ENCODE data around the gene B9D1. TPM values are rescaled to one million over a fixed set of nuclear protein-coding genes. Genes with fewer than 3 reads are reported as not detected.
A peak's percentile ranks its signal among the peaks of the same experiment; 100 is the strongest.

Gene B9D1
- total and polyA plus RNA-seq, 2 experiments from 2014 or later, result 35.2 to 63.5 TPM

DNA sequence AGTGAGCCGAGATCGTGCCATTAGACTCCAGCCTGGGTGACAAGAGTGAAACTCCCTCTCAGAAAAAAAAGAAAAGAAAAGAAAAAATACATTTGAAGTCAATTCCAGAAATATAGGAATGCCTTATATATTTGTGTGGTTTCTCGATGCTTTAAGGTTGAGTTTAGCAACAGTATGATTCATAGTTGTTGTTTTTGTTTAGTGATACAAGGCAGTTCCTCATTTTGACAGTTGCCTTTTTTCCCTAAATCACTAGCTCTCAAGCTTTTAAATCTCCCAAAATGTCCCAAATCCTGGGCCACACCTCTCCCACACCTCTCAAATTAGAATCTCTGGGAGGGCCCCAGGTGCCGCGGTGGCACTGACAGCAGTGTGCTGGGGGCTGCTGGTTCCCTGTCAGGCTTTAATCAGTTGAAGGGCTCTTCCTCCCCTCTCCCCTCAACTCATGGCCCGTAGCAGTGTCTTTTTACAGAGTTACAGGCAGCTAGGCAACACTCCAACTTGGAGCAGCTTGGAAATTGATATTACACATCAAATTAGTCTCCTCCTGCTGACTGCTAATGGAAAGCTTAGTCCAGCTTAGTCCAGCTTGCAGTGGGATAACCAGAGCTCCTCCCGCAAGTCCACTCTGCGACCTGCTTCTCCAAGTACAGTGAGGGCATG is 66.9 kb downstream of the B9D1 start:
- no peaks in the 10 kb centered on the region for H3F3A ChIP-seq (replicated peaks; ENCODE audit: low read depth)
- no peaks in the 10 kb centered on the region for H3K9me2 ChIP-seq (ENCODE audit: insufficient read depth)
- Mint-ChIP-seq H3K4me3 (no peak overlapping the region), H3K36me3 (ENCODE audit: low read depth) (no peaks in the 10 kb centered on the region; the same call in 2 of the 3 replicates), H3K27me3 (ENCODE audit: insufficient read depth, low read depth, poor library complexity) (peaks cover 5% of the 10 kb centered on the region), H3K9me3 (no peaks in the 10 kb centered on the region), H3K27ac (no peak overlapping the region; the same call in 1 of the 2 replicates), H3K4me1 (peaks cover 20% of the 10 kb centered on the region)
- no peak overlapping the region for H3K4me3 ChIP-seq
- no peak overlapping the region for H2AFZ ChIP-seq
- peaks cover 9% of the 10 kb centered on the region for H3K79me2 ChIP-seq (replicated peaks; ENCODE audit: insufficient read depth)
- TF ChIP-seq EZH2phosphoT487 (IDR thresholded peaks at IDR 0.05; ENCODE audit: unreplicated experiment) (no peak), ZNF331 (CRISPR knock-in tag; IDR thresholded peaks at IDR 0.05; ENCODE audit: low read depth) (no peak), EZH2 (IDR thresholded peaks at IDR 0.05; ENCODE audit: low read depth, unreplicated experiment) (no peak), JUNB (IDR thresholded peaks at IDR 0.05; ENCODE audit: unreplicated experiment) (no peak), ZNF114 (CRISPR knock-in tag; IDR thresholded peaks at IDR 0.05) (no peak), POLR2AphosphoS5 (IDR thresholded peaks at IDR 0.05; ENCODE audit: low read depth) (no peak), NANOG (IDR thresholded peaks at IDR 0.05; ENCODE audit: borderline replicate concordance) (no peak), STAT1 (IDR thresholded peaks at IDR 0.05; ENCODE audit: unreplicated experiment) (no peak), CREB1 (CRISPR knock-in tag; IDR thresholded peaks at IDR 0.05; ENCODE audit: low read depth) (no peak)
- TF ChIP-seq, protein P1, sequence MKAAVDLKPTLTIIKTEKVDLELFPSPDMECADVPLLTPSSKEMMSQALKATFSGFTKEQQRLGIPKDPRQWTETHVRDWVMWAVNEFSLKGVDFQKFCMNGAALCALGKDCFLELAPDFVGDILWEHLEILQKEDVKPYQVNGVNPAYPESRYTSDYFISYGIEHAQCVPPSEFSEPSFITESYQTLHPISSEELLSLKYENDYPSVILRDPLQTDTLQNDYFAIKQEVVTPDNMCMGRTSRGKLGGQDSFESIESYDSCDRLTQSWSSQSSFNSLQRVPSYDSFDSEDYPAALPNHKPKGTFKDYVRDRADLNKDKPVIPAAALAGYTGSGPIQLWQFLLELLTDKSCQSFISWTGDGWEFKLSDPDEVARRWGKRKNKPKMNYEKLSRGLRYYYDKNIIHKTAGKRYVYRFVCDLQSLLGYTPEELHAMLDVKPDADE (IDR thresholded peaks at IDR 0.05), result no peak
- TF ChIP-seq, protein P2, sequence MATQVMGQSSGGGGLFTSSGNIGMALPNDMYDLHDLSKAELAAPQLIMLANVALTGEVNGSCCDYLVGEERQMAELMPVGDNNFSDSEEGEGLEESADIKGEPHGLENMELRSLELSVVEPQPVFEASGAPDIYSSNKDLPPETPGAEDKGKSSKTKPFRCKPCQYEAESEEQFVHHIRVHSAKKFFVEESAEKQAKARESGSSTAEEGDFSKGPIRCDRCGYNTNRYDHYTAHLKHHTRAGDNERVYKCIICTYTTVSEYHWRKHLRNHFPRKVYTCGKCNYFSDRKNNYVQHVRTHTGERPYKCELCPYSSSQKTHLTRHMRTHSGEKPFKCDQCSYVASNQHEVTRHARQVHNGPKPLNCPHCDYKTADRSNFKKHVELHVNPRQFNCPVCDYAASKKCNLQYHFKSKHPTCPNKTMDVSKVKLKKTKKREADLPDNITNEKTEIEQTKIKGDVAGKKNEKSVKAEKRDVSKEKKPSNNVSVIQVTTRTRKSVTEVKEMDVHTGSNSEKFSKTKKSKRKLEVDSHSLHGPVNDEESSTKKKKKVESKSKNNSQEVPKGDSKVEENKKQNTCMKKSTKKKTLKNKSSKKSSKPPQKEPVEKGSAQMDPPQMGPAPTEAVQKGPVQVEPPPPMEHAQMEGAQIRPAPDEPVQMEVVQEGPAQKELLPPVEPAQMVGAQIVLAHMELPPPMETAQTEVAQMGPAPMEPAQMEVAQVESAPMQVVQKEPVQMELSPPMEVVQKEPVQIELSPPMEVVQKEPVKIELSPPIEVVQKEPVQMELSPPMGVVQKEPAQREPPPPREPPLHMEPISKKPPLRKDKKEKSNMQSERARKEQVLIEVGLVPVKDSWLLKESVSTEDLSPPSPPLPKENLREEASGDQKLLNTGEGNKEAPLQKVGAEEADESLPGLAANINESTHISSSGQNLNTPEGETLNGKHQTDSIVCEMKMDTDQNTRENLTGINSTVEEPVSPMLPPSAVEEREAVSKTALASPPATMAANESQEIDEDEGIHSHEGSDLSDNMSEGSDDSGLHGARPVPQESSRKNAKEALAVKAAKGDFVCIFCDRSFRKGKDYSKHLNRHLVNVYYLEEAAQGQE (IDR thresholded peaks at IDR 0.05; ENCODE audit: unreplicated experiment), result no peak
- TF ChIP-seq, protein P3, sequence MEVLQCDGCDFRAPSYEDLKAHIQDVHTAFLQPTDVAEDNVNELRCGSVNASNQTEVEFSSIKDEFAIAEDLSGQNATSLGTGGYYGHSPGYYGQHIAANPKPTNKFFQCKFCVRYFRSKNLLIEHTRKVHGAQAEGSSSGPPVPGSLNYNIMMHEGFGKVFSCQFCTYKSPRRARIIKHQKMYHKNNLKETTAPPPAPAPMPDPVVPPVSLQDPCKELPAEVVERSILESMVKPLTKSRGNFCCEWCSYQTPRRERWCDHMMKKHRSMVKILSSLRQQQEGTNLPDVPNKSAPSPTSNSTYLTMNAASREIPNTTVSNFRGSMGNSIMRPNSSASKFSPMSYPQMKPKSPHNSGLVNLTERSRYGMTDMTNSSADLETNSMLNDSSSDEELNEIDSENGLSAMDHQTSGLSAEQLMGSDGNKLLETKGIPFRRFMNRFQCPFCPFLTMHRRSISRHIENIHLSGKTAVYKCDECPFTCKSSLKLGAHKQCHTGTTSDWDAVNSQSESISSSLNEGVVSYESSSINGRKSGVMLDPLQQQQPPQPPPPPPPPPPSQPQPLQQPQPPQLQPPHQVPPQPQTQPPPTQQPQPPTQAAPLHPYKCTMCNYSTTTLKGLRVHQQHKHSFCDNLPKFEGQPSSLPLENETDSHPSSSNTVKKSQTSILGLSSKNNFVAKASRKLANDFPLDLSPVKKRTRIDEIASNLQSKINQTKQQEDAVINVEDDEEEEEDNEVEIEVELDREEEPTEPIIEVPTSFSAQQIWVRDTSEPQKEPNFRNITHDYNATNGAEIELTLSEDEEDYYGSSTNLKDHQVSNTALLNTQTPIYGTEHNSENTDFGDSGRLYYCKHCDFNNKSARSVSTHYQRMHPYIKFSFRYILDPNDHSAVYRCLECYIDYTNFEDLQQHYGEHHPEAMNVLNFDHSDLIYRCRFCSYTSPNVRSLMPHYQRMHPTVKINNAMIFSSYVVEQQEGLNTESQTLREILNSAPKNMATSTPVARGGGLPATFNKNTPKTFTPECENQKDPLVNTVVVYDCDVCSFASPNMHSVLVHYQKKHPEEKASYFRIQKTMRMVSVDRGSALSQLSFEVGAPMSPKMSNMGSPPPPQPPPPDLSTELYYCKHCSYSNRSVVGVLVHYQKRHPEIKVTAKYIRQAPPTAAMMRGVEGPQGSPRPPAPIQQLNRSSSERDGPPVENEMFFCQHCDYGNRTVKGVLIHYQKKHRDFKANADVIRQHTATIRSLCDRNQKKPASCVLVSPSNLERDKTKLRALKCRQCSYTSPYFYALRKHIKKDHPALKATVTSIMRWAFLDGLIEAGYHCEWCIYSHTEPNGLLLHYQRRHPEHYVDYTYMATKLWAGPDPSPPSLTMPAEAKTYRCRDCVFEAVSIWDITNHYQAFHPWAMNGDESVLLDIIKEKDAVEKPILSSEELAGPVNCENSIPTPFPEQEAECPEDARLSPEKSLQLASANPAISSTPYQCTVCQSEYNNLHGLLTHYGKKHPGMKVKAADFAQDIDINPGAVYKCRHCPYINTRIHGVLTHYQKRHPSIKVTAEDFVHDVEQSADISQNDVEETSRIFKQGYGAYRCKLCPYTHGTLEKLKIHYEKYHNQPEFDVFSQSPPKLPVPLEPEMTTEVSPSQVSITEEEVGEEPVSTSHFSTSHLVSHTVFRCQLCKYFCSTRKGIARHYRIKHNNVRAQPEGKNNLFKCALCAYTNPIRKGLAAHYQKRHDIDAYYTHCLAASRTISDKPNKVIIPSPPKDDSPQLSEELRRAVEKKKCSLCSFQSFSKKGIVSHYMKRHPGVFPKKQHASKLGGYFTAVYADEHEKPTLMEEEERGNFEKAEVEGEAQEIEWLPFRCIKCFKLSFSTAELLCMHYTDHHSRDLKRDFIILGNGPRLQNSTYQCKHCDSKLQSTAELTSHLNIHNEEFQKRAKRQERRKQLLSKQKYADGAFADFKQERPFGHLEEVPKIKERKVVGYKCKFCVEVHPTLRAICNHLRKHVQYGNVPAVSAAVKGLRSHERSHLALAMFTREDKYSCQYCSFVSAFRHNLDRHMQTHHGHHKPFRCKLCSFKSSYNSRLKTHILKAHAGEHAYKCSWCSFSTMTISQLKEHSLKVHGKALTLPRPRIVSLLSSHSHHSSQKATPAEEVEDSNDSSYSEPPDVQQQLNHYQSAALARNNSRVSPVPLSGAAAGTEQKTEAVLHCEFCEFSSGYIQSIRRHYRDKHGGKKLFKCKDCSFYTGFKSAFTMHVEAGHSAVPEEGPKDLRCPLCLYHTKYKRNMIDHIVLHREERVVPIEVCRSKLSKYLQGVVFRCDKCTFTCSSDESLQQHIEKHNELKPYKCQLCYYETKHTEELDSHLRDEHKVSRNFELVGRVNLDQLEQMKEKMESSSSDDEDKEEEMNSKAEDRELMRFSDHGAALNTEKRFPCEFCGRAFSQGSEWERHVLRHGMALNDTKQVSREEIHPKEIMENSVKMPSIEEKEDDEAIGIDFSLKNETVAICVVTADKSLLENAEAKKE (CRISPR knock-in tag; IDR thresholded peaks at IDR 0.05), result no peak
- TF ChIP-seq, protein P4, sequence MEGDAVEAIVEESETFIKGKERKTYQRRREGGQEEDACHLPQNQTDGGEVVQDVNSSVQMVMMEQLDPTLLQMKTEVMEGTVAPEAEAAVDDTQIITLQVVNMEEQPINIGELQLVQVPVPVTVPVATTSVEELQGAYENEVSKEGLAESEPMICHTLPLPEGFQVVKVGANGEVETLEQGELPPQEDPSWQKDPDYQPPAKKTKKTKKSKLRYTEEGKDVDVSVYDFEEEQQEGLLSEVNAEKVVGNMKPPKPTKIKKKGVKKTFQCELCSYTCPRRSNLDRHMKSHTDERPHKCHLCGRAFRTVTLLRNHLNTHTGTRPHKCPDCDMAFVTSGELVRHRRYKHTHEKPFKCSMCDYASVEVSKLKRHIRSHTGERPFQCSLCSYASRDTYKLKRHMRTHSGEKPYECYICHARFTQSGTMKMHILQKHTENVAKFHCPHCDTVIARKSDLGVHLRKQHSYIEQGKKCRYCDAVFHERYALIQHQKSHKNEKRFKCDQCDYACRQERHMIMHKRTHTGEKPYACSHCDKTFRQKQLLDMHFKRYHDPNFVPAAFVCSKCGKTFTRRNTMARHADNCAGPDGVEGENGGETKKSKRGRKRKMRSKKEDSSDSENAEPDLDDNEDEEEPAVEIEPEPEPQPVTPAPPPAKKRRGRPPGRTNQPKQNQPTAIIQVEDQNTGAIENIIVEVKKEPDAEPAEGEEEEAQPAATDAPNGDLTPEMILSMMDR (conservative IDR thresholded peaks at IDR 0.05; ENCODE audit: low read depth in 2 of 2), result no peak
- no peaks in the 10 kb centered on the region for H3K27me3 ChIP-seq (ENCODE audit: insufficient read depth)
- DNase-seq (ENCODE audit: low spot score), result no peak
- H3K4me2 ChIP-seq, result no peak overlapping the region
- no peaks in the 10 kb centered on the region for H3K36me3 ChIP-seq (ENCODE audit: insufficient read depth)
- ATAC-seq, result no peak
- no peaks in the 10 kb centered on the region; the same call in 1 of the 2 replicates for H3K4me1 ChIP-seq (ENCODE audit: insufficient read depth)
- peak overlapping the region; percentile 19; the same call in 1 of the 2 replicates for H3K27ac ChIP-seq (ENCODE audit: low read depth)
- H4K20me1 ChIP-seq (replicated peaks; ENCODE audit: insufficient read depth), result peaks cover 24% of the 10 kb centered on the region
